ENCODE results near the gene ZNF219.
"Not testable (repeated sequence)": the region's sequence is repeated elsewhere in the genome, so short reads cannot be mapped to it uniquely, and the experiment has no call there.

The ZNF219 gene

GRCh38 chr14:21043974-21044618 is 54.4 kb downstream of the ZNF219 start:
- DNase-seq (ENCODE audit: low read depth, low spot score): no peak

DNA sequence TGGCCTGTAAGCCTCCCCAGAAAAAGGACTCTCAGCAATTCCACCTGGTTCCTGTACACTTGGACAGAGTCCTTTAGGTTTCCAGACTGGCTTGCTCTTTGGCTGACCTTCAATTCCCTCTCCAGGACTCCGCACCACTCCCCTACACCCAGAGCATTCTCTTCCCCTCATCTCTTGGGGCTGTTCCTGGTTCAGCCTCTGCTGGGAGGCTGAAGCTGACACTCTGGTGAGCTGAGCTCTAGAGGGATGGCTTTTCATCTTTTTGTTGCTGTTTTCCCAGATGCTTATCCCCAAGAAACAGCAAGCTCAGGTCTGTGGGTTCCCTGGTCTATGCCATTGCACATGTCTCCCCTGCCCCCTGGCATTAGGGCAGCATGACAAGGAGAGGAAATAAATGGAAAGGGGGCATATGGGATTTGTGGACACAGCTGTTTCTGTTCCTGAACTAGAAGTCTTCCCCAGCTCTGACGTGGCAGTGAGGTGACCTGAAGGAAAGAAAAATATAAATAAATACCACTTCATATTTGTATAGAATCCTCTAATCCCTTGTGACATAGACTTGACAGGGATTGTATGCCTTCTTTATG is 55.0 kb downstream of the ZNF219 start:
- DNase-seq (ENCODE audit: low read depth, low spot score): no peak

DNA sequence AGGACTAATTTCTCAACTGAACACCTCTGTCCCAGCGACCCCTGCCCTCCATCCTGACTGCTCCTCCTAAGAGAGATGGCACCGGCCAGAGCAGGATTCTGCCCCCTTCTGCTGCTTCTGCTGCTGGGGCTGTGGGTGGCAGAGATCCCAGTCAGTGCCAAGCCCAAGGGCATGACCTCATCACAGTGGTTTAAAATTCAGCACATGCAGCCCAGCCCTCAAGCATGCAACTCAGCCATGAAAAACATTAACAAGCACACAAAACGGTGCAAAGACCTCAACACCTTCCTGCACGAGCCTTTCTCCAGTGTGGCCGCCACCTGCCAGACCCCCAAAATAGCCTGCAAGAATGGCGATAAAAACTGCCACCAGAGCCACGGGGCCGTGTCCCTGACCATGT is 55.5 kb downstream of the ZNF219 start:
- no peak for DNase-seq (ENCODE audit: low read depth, low spot score)

DNA sequence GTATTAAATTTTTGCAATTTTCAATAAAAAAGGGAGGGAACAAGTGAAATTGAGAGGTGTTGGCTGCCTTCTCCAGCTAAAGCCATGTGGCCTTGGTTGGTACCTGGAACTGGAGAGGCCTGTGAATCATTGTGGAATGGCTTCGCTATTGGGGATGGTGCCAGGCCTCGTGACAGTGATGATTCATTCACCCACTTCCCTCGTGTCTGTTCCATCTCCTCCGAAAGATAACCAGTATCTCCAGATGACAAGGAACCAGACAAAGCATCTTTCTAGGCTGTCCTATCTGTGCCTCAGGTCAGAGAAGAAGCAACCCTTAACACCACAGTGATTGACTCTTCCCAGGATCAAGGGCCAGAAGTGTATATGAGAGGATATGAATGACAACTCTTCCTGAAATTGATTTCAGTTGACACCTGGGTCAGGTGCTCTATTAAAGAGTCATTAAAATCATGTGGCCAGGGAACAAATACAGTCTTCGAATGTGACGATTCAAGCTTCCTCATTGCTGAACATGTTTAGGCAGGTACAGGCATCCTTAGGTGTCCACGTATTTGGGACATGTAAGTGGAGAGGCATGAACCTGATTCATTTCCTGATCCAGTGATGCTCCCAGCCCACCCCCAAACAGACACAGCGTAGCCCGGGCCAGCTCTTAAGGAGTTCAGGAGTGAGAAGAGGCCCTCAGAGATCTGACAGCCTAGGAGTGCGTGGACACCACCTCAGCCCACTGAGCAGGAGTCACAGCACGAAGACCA is 56.6 kb downstream of the ZNF219 start, which contains the start of gene RNASE7:
Gene RNASE7, plus strand, starts transcription at position 687 of the 758 bp plus-strand sequence. CDS start 631 bp downstream, outside the sequence.
- DNase-seq (ENCODE audit: low read depth, low spot score): no peak

GRCh38 chr14:21040941-21041340 is 57.5 kb downstream of the ZNF219 start:
- not testable (repeated sequence) for DNase-seq (ENCODE audit: low read depth, low spot score)

DNA sequence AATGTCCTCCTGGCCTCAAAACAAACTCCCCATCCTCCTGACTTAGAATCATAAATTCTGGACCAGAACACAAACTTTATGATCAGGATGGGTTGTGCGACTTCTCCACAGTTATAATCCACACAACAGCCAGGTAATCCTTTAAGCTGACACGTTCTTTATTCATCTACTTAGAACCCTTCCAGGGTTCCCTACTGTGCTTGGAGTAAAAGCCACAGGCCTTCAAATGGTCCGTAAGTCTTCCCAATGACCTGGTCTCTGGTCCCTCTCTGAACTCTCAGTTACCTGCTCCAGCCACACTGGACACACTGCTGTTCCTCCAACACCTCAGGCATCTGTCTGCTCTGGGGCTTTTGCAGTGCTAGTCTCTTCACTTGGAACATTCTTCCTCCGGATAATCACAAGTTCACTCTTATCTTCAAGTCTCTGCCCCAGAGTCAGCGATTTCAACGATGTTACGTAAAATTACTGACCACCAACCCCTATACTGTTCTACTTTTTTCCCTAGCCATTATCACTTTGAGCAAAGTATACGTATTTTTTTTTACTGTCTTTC is 58.0 kb downstream of the ZNF219 start:
- no peak for DNase-seq (ENCODE audit: low read depth, low spot score)
